GM23248 (cell line): ENCODE data around the gene FMOD. TPM values are rescaled to one million over a fixed set of nuclear protein-coding genes. Genes with fewer than 3 reads are reported as not detected.

Experiments
- DNase-seq: peaks from one replicate; pipeline ENCODE4 v3.0.0-alpha.2; 2015
- H2AFZ ChIP-seq: fragments of 200-600 bp; sonication (generic); 2 replicates; pipeline ENCODE4 v1.6.1; 2016; ENCODE audit warnings: antibody characterized with exemption
- H3F3A ChIP-seq: fragments of 200-600 bp; sonication (generic); 2 replicates; pipeline ENCODE4 v1.6.1; 2016; ENCODE audit warnings: mild to moderate bottlenecking, antibody characterized with exemption, mixed run types; ENCODE audit not compliant: insufficient read depth
- H3K27ac ChIP-seq: fragments of 200-600 bp; sonication (generic); 2 replicates; pipeline ENCODE4 v1.5.1; 2016; ENCODE audit warnings: mild to moderate bottlenecking
- H3K27me3 ChIP-seq: fragments of 200-600 bp; sonication (generic); replicated peaks from 2 replicates; pipeline ENCODE4 v1.6.1; 2016; ENCODE audit warnings: mild to moderate bottlenecking; ENCODE audit not compliant: insufficient read depth
- H3K36me3 ChIP-seq: fragments of 200-600 bp; sonication (generic); 2 replicates; pipeline ENCODE4 v1.6.1; 2016; ENCODE audit warnings: low read depth, mild to moderate bottlenecking
- H3K4me1 ChIP-seq: fragments of 200-600 bp; sonication (generic); 2 replicates; pipeline ENCODE4 v1.6.1; 2016; ENCODE audit warnings: mild to moderate bottlenecking; ENCODE audit not compliant: insufficient read depth
- H3K4me2 ChIP-seq: fragments of 200-600 bp; sonication (generic); one replicate; pipeline ENCODE4 v1.6.1; 2016; ENCODE audit warnings: mild to moderate bottlenecking; ENCODE audit not compliant: unreplicated experiment
- H3K4me3 ChIP-seq: fragments of 200-600 bp; sonication (generic); 2 replicates; pipeline ENCODE4 v1.5.1; 2016; ENCODE audit warnings: mild to moderate bottlenecking
- H3K79me2 ChIP-seq: fragments of 200-600 bp; sonication (generic); 2 replicates; pipeline ENCODE4 v1.6.1; 2016; ENCODE audit warnings: mild to moderate bottlenecking; ENCODE audit not compliant: insufficient read depth
- H3K9ac ChIP-seq: fragments of 200-600 bp; sonication (generic); 2 replicates; pipeline ENCODE4 v1.6.1; 2016; ENCODE audit warnings: mild to moderate bottlenecking
- H3K9me2 ChIP-seq: fragments of 200-600 bp; sonication (generic); 2 replicates; pipeline ENCODE4 v1.6.1; 2016; ENCODE audit warnings: mixed run types, mild to moderate bottlenecking, moderate library complexity; ENCODE audit not compliant: insufficient read depth
- H3K9me3 ChIP-seq: fragments of 200-600 bp; sonication (generic); one replicate; pipeline ENCODE4 v1.6.1; 2017; ENCODE audit warnings: low read depth
- H4K20me1 ChIP-seq: fragments of 200-600 bp; sonication (generic); 2 replicates; pipeline ENCODE4 v1.6.0; 2016; ENCODE audit not compliant: insufficient read depth
- EZH2 ChIP-seq: fragments of 200-600 bp; sonication (generic); IDR thresholded peaks from 2 replicates; pipeline ENCODE4 v1.6.1; 2018; ENCODE audit warnings: antibody characterized with exemption, mild to moderate bottlenecking; ENCODE audit not compliant: insufficient read depth, poor library complexity, severe bottlenecking
- EZH2phosphoT487 ChIP-seq: fragments of 200-600 bp; sonication (generic); IDR thresholded peaks from 2 replicates; pipeline ENCODE4 v1.6.1; 2018; ENCODE audit warnings: antibody characterized with exemption, moderate library complexity, mild to moderate bottlenecking, low read depth; ENCODE audit not compliant: insufficient read depth
- WGBS, 2 experiments: methylation state at CpG; one replicate each; pipeline ENCODE4 v1.1.6; 2015 to 2017; ENCODE audit warnings: low lambda C conversion rate in 2 of 2, low coverage in 1 of 2; ENCODE audit errors: missing lambda C conversion rate in 2 of 2; 5-methylcytosine and 5-hydroxymethylcytosine counted together
- in situ Hi-C: fragments of 300-500 bp; cut with MboI; formaldehyde crosslinking; loops from 2 replicates; pipeline ENCODE4 v1.15.0; 2020
- polyA plus RNA-seq: library from polyadenylated mRNA; unstranded; fragments of >200 nt; fragmentation: Nextera tagmentation; extraction: Ambion mirVana; gene quantifications from 2 replicates; pipeline ENCODE4 v1.2.1, GENCODE V29; 2016
- total RNA-seq: library from RNA; depleted of rRNA; stranded (reverse); fragments of >200 nt; shearing (Covaris generic); gene quantifications from 2 replicates; pipeline ENCODE4 v1.2.3, GENCODE V29; 2014

Gene FMOD
- total and polyA plus RNA-seq, 2 experiments from 2014 or later = 11.4 to 14.6 TPM

DNA sequence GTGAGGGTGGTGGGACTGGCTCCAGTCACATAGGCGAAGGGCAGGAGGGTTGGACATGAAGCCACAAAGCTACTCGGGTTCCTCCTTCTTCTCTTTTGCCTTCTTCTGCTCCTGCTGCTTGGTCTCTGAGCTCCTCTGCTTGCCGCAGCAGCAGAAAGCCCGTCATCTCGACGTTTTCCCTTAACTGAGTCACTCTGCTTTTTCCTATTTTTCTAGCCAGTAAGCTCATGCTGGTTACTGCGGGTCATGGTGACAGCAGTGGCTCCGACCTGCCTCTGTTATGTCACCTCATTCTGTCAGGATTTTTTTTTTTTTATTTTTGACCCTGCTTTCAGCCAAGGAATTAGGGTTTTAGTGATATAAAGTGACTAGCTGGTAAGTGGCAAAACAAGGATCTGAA lies 2.6 kb upstream of the FMOD start:
- Histone ChIP-seq H3K9me2 (no peaks in the 10 kb centered on the region), H3K4me2 (no peak overlapping the region), H3K9ac (no peak overlapping the region), H3K4me3 (no peak overlapping the region), H4K20me1 (no peaks in the 10 kb centered on the region), H3K4me1 (peaks cover 14% of the 10 kb centered on the region; the same call in 1 of the 2 replicates), H3K9me3 (no peaks in the 10 kb centered on the region), H3K79me2 (no peaks in the 10 kb centered on the region), H3K27me3 (no peaks in the 10 kb centered on the region), H3F3A (0 out of 2 replicates have a peak, but pooled peaks cover 5% of the 10 kb centered on the region), H2AFZ (no peak overlapping the region), H3K27ac (no peak overlapping the region), H3K36me3 (no peaks in the 10 kb centered on the region)
- in situ Hi-C loops = no loop called here
- TF ChIP-seq EZH2phosphoT487 = no peak
- TF ChIP-seq EZH2 = no peak
- 76 to 79% methylated on average over 8 of the region's 8 CpGs for whole genome bisulfite sequencing, 2 experiments
- DNase-seq = no peak

GRCh38 chr1:203349773-203350524 lies 973 bp downstream of the FMOD start:
- no peaks in the 10 kb centered on the region for H3K36me3 ChIP-seq
- in situ Hi-C loops = no loop called here
- H3K9me3 ChIP-seq = no peaks in the 10 kb centered on the region
- no peaks in the 10 kb centered on the region for H3K79me2 ChIP-seq
- no peak for DNase-seq
- WGBS, 2 experiments = 81% methylated on average over 4 of the region's 4 CpGs
- no peaks in the 10 kb centered on the region for H4K20me1 ChIP-seq
- no peak for TF ChIP-seq EZH2phosphoT487
- no peak for TF ChIP-seq EZH2
- no peaks in the 10 kb centered on the region for H3K9me2 ChIP-seq
- H2AFZ ChIP-seq = no peak overlapping the region
- H3F3A ChIP-seq = 0 out of 2 replicates have a peak, but pooled peaks cover 5% of the 10 kb centered on the region
- H3K4me2 ChIP-seq = no peak overlapping the region
- no peak overlapping the region for H3K27ac ChIP-seq
- peaks cover 14% of the 10 kb centered on the region; the same call in 1 of the 2 replicates for H3K4me1 ChIP-seq
- H3K4me3 ChIP-seq = no peak overlapping the region
- H3K27me3 ChIP-seq = no peaks in the 10 kb centered on the region
- H3K9ac ChIP-seq = no peak overlapping the region

DNA sequence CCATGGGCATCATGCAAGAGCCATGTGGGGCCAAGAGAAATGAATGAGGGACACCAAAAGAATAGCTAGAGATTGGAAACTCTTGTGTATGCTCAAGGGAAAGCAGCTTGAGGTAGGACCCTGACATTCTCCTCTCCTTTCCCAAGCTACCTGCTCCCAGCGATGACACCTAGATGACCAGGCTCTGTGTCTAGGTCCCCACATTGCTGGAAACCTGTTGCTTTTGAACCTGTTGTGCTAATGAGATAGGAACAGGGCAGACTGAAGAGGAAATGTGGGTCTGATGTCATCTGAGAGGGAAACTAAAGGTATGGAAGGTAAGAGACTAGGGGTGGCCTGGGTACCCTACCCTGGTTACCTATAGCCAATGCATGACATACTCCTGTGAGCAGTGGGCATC lies 1.8 kb downstream of the FMOD start:
- in situ Hi-C loops = no loop called here
- TF ChIP-seq EZH2 (no peak), EZH2phosphoT487 (no peak)
- Histone ChIP-seq H3K9me2 (no peaks in the 10 kb centered on the region), H3K4me2 (no peak overlapping the region), H2AFZ (no peak overlapping the region), H4K20me1 (no peaks in the 10 kb centered on the region), H3K9ac (no peak overlapping the region), H3K27ac (no peak overlapping the region), H3K27me3 (no peaks in the 10 kb centered on the region), H3K4me3 (no peak overlapping the region), H3F3A (0 out of 2 replicates have a peak, but pooled peaks cover 5% of the 10 kb centered on the region), H3K4me1 (peaks cover 14% of the 10 kb centered on the region; the same call in 1 of the 2 replicates), H3K36me3 (no peaks in the 10 kb centered on the region), H3K9me3 (no peaks in the 10 kb centered on the region), H3K79me2 (no peaks in the 10 kb centered on the region)
- no peak for DNase-seq
- WGBS, 2 experiments = 89 to 92% methylated on average over 1 of the region's 1 CpG

- Histone ChIP-seq H3K4me2 (no peak overlapping the region), H4K20me1 (no peaks in the 10 kb centered on the region), H2AFZ (no peak overlapping the region), H3K36me3 (no peaks in the 10 kb centered on the region), H3K9me2 (no peaks in the 10 kb centered on the region), H3K4me1 (peaks cover 11% of the 10 kb centered on the region; the same call in 1 of the 2 replicates), H3F3A (no peaks in the 10 kb centered on the region), H3K9ac (no peak overlapping the region), H3K9me3 (no peaks in the 10 kb centered on the region), H3K79me2 (no peaks in the 10 kb centered on the region), H3K4me3 (no peak overlapping the region), H3K27me3 (no peaks in the 10 kb centered on the region; the same call in 1 of the 2 replicates), H3K27ac (no peak overlapping the region)
- DNase-seq = no peak
- no peak for TF ChIP-seq EZH2
- TF ChIP-seq EZH2phosphoT487 = no peak
- in situ Hi-C loops = no loop called here
- 83 to 84% methylated on average over 3 of the region's 3 CpGs for WGBS, 2 experiments
Measured at GRCh38 chr1:203346769-203347102, 4.2 kb downstream of the FMOD start.
